ENCODE results near the gene SCO1. TPM values are rescaled to one million over a fixed set of nuclear protein-coding genes. Genes with fewer than 3 reads are reported as not detected.
A peak's percentile ranks its signal among the peaks of the same experiment; 100 is the strongest.

Gene SCO1
- total and polyA plus RNA-seq, 2 donors (not counting 1 experiment from before 2014, with no cell fraction given), result 16.7 to 56.6 TPM

GRCh38 chr17:10737168-10737622, 39.9 kb upstream of the SCO1 start:
- peak; percentile 37 to 67 for DNase-seq (ENCODE audit: low read depth in 2 of 2)
- Histone ChIP-seq H3K27me3 (ENCODE audit: control insufficient read depth, insufficient read depth, low read length) (no peaks in the 10 kb centered on the region), H3K4me3 (replicated peaks in 1 of 4; ENCODE audit: control extremely low read depth in 1 of 4, insufficient read depth in 1 of 4, low read depth in 3 of 4, low read length in 4 of 4) (no peak overlapping the region), H4K20me1 (ENCODE audit: control insufficient read depth, extremely low read depth, insufficient read depth, low read length) (no peaks in the 10 kb centered on the region), H2AFZ (ENCODE audit: low read length) (no peak overlapping the region), H3K4me1 (ENCODE audit: control insufficient read depth, extremely low read depth, insufficient read depth, low read length) (no peaks in the 10 kb centered on the region), H3K36me3 (ENCODE audit: control insufficient read depth, insufficient read depth, low read length) (no peaks in the 10 kb centered on the region), H3K9me3 (ENCODE audit: control insufficient read depth, insufficient read depth, low read depth, low read length) (no peaks in the 10 kb centered on the region), H3K27ac (ENCODE audit: insufficient read depth, low read length) (no peak overlapping the region), H3K79me2 (ENCODE audit: control insufficient read depth, insufficient read depth, low read length) (no peaks in the 10 kb centered on the region), H3K9ac (ENCODE audit: insufficient read depth, low read length) (no peak overlapping the region), H3K4me2 (ENCODE audit: extremely low read depth, insufficient read depth, low read length) (no peak overlapping the region)
- no peak for TF ChIP-seq EZH2 (IDR thresholded peaks at IDR 0.05; ENCODE audit: low read length, missing control alignments)
- TF ChIP-seq, protein P1, sequence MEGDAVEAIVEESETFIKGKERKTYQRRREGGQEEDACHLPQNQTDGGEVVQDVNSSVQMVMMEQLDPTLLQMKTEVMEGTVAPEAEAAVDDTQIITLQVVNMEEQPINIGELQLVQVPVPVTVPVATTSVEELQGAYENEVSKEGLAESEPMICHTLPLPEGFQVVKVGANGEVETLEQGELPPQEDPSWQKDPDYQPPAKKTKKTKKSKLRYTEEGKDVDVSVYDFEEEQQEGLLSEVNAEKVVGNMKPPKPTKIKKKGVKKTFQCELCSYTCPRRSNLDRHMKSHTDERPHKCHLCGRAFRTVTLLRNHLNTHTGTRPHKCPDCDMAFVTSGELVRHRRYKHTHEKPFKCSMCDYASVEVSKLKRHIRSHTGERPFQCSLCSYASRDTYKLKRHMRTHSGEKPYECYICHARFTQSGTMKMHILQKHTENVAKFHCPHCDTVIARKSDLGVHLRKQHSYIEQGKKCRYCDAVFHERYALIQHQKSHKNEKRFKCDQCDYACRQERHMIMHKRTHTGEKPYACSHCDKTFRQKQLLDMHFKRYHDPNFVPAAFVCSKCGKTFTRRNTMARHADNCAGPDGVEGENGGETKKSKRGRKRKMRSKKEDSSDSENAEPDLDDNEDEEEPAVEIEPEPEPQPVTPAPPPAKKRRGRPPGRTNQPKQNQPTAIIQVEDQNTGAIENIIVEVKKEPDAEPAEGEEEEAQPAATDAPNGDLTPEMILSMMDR (conservative IDR thresholded peaks at IDR 0.05 in 1 of 2, IDR thresholded peaks at IDR 0.05 in 1 of 2; ENCODE audit: low read depth in 1 of 2, low read length in 2 of 2), result peak; percentile 86 to 87

DNA sequence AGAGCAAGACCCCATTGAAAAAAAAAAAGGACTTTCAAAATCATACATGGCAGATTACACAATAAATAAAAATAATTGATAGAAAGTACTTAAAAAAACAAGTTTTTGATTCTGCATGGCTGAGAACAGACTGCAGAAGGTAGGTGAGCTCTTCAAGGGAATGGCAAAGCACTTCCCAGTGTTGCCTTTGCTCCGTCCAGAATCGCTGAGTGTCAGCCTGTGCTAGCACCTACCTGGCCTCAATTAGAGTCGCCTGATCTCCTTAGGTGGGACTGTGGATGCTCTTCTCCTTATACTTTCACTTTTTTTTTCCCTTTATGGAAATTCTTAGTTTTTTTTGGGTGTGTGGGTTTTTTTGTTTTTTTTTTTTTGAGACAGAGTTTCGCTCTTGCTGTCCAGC, 38.5 kb upstream of the SCO1 start:
- Histone ChIP-seq H3K9me3 (ENCODE audit: control insufficient read depth, insufficient read depth, low read depth, low read length) (no peaks in the 10 kb centered on the region), H3K36me3 (ENCODE audit: control insufficient read depth, insufficient read depth, low read length) (no peaks in the 10 kb centered on the region), H3K4me2 (ENCODE audit: extremely low read depth, insufficient read depth, low read length) (no peak overlapping the region), H3K79me2 (ENCODE audit: control insufficient read depth, insufficient read depth, low read length) (no peaks in the 10 kb centered on the region), H3K27ac (ENCODE audit: insufficient read depth, low read length) (no peak overlapping the region), H4K20me1 (ENCODE audit: control insufficient read depth, extremely low read depth, insufficient read depth, low read length) (no peaks in the 10 kb centered on the region), H3K27me3 (ENCODE audit: control insufficient read depth, insufficient read depth, low read length) (no peaks in the 10 kb centered on the region), H2AFZ (ENCODE audit: low read length) (no peak overlapping the region), H3K4me1 (ENCODE audit: control insufficient read depth, extremely low read depth, insufficient read depth, low read length) (no peaks in the 10 kb centered on the region), H3K9ac (ENCODE audit: insufficient read depth, low read length) (no peak overlapping the region), H3K4me3 (replicated peaks in 1 of 4; ENCODE audit: control extremely low read depth in 1 of 4, insufficient read depth in 1 of 4, low read depth in 3 of 4, low read length in 4 of 4) (no peak overlapping the region)
- no peak for TF ChIP-seq EZH2 (IDR thresholded peaks at IDR 0.05; ENCODE audit: low read length, missing control alignments)
- TF ChIP-seq, protein P1 (conservative IDR thresholded peaks at IDR 0.05 in 1 of 2, IDR thresholded peaks at IDR 0.05 in 1 of 2; ENCODE audit: low read depth in 1 of 2, low read length in 2 of 2), result no peak
- DNase-seq (ENCODE audit: low read depth in 2 of 2), result no peak

GRCh38 chr17:10735251-10735650, 37.9 kb upstream of the SCO1 start:
- H3K4me2 ChIP-seq (ENCODE audit: extremely low read depth, insufficient read depth, low read length), result no peak overlapping the region
- H3K27ac ChIP-seq (ENCODE audit: insufficient read depth, low read length), result no peak overlapping the region
- H3K9me3 ChIP-seq (ENCODE audit: control insufficient read depth, insufficient read depth, low read depth, low read length), result no peaks in the 10 kb centered on the region
- no peaks in the 10 kb centered on the region for H4K20me1 ChIP-seq (ENCODE audit: control insufficient read depth, extremely low read depth, insufficient read depth, low read length)
- H3K27me3 ChIP-seq (ENCODE audit: control insufficient read depth, insufficient read depth, low read length), result no peaks in the 10 kb centered on the region
- H3K36me3 ChIP-seq (ENCODE audit: control insufficient read depth, insufficient read depth, low read length), result no peaks in the 10 kb centered on the region
- no peak overlapping the region for H3K4me3 ChIP-seq (replicated peaks in 1 of 4; ENCODE audit: control extremely low read depth in 1 of 4, insufficient read depth in 1 of 4, low read depth in 3 of 4, low read length in 4 of 4)
- no peak for DNase-seq (ENCODE audit: low read depth in 2 of 2)
- H3K79me2 ChIP-seq (ENCODE audit: control insufficient read depth, insufficient read depth, low read length), result no peaks in the 10 kb centered on the region
- H2AFZ ChIP-seq (ENCODE audit: low read length), result no peak overlapping the region
- H3K4me1 ChIP-seq (ENCODE audit: control insufficient read depth, extremely low read depth, insufficient read depth, low read length), result no peaks in the 10 kb centered on the region
- TF ChIP-seq EZH2 (IDR thresholded peaks at IDR 0.05; ENCODE audit: low read length, missing control alignments), result no peak
- TF ChIP-seq, protein P1 (conservative IDR thresholded peaks at IDR 0.05 in 1 of 2, IDR thresholded peaks at IDR 0.05 in 1 of 2; ENCODE audit: low read depth in 1 of 2, low read length in 2 of 2), result no peak
- no peak overlapping the region for H3K9ac ChIP-seq (ENCODE audit: insufficient read depth, low read length)

Data from fibroblast of lung (primary cell).